NCI-H1092 treated with DMSO at 0.1 percent for 48 hours (cell line): ENCODE results near the gene PWWP2B.

Experiments
- DNase-seq: peaks from one replicate; lab custom pipeline; 2025; lab: John Stamatoyannopoulos, UW

PWWP2B gene

DNA sequence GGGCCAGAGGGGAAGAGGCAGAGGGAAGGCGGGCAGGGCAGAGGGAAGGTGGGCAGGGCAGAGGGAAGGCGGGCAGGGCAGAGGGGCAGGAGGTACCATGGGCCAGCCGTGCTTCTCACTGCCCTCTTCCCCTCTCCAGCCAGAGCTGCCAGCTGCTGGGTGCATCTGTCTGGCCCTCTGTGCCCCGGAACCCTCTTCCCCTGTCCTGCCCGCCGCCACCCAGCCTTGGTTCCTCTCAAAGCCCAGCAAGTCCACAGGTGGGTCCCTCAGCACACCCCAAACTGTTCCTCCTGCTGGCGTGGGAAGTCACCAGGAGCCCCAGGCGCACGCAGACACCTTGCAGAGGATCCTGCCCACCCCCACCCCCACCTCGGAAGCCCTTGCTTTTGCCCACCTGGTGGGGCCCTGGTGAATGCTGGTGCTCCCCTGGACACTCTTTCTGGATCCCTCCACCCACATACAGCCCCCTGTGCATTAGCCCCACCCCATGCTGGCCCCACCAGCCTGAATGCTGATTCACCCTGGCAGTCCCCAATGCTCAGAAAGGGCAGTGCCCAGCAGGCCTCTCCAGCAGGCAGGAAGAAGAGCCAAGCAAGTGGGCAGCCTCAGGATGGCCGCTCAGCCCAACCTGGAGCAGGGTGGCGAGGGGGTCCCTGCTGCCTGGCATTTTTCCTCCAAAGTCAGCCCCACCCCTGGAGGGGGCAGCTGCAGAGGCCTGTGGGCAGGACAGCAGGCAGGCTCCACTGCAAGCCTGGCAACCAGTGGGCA lies 1.9 kb upstream of the PWWP2B start:
- DNase-seq = no peak

DNA sequence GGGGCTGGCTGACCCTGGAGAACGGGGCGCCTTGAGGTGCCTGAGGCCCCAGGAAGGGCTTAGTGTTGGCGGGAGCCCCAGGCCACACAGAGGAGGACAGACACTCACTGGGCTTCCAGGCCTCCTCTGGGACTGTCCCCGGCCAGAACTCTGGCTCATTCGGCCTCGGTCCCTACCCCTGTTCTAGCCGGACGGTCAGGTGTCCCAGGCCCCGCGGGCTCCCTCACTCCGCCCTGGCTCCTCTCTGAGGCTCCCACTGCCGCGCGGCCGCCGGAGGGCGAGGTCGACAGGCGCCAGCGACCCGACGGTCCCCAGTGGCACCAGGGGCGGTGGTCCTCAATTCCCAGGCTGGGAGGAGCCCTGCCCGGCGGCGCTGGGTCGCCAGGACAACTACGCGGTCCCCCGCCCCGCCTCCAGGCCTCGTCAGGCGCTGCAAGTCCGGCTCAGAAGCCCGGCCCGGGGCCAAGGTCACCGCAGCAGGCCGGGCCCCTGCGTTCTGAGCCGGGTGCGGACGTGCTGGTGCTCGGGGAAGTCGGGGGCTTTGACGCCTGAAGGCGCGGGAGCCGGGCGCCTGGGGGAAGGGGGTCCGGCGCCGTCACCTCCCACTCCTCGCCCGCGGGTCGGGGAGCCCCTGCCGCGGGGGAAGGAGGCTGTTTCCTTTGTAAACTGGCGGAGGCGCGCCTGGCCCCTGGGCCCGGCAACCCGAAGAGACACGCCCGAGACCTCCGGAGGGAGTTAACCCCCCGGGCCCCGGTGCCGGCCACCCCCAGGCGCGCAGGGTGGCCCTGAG lies 1.1 kb upstream of the PWWP2B start:
- DNase-seq = no peak

DNA sequence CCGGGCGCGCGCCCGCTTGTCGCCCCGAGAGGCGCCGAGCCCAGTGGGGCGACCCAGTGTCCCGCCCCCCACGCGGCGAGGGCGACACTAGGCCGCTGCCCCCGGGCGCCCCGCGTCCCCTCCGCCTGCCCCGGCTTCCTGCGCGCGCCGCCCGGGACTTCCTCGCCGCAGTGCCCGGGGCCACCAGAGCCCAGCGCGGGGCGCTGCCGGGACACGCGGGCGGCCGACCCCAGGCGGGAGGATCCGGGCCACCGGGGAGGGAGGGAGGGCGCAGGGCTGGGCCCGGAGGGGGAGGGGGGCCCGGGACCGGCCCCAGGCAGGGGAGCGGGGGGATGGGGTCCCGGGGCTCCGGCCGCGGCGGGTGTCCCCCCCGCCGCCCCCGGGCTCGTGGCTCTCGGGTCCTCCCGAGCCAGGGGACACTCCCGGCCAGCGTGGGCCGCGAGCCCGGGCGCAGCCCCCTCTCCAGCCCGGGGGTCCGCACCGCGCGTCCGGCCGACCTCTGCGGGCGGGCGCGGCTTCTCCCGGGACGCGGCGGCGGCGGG lies 435 bp upstream of the PWWP2B start:
- DNase-seq = no peak

DNA sequence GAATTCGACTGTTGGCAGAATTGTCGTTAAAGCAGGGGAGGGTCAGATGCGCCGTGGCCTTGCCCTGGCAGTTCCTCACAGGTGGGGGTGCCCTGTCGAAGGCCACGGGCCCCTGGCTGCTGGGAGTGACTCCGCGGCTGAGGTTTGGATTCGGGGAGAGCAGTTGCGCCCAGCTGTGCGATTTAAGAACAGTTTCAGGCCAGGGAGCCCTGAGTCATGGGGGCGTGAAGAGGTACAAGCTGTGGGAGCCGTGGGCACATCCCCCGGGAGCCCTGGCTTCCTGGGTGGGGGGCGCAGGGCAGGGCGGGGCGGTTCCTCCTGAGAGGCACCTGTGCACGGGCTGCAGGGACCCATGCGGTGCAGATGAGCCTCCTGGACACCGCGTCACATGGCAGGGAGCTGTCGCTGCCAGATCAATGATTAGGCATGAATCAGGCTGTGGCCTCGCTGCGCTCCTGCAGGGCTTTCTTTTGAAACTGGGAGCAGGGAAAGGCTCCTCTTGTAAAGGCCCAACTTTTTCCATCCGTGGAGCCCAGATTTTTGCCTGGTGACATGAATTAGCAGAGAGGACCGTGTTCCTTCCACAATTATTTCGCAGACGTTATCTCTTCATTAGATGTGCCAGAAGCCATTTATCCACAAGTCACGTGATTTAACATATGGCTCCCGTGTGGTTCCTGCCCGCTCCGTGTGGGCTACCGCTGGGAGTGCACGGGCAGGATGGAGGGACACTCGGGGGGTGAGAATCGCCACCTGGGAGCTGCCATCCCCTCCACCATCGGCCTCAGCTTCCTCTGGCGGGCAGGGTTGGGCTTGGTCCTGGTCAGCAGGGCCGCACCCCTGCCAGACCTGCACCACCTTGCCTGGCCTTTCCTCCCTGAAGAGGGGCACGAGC lies 918 bp downstream of the PWWP2B start:
- peak; percentile 29 for DNase-seq

DNA sequence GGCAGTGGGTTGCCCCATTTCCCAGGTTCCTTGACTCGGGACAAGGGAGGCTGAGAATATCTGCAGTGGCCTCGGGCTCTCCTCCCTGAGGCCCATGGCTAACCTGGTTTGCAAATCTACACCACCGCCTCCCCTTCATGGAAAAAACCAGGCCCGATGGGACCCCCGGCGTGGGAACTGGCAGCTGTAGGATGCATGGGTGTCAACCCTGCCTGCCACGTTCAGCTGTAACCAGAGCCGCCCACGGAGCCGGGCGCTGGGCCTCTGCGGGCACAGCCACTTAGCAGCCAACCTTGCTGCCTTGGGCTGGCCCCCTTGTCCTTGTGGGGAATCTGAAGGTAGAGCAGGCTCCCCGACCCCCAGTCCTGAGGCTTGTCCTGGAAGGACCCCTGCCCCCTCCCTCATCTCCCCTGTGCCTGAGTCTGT lies 1.6 kb downstream of the PWWP2B start:
- DNase-seq = no peak

DNA sequence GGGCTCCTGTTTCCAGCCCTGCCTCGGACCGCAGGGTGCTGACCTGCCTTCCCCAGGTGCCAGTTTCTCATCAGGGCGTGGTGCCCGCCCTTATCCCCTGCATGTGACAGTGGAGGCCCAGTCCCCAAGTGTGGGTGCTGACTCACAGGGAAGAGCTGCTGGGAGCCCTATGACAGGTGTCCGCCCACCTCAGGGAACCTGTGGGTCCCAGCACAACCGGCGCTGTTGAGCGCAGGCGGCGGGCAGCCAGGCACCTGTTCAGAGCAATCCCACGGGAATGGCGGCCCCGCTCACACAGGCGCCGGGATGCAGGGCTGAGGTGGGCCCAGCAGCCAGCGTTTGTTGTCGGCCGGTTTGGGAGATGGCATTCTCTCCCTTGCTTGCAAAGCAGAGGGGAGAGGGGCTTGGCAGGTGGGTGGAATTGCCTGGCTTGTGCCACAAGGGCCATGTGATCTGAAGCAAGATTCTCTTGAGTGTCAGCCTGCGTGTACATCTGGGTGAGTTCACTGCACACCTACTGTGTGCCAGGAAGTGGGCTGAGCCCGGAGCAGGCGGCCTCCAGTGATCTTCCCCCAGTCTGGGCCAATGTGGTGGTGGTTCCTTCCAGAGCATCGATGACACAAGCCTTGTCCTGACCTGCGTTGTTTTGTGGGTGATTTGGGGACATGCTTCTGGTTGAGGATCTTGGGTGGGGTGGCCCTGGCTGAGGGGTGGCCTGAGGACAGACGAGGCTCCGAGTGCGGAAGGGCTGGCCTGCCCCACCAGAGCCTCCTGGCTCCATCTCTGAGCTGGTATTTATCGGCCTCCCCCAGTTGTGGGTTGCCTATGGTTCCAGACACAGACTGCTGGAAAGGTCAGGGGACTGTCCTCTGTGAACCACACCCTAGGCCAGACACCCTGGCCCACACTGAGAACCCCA lies 2.4 kb downstream of the PWWP2B start:
- DNase-seq = no peak

DNA sequence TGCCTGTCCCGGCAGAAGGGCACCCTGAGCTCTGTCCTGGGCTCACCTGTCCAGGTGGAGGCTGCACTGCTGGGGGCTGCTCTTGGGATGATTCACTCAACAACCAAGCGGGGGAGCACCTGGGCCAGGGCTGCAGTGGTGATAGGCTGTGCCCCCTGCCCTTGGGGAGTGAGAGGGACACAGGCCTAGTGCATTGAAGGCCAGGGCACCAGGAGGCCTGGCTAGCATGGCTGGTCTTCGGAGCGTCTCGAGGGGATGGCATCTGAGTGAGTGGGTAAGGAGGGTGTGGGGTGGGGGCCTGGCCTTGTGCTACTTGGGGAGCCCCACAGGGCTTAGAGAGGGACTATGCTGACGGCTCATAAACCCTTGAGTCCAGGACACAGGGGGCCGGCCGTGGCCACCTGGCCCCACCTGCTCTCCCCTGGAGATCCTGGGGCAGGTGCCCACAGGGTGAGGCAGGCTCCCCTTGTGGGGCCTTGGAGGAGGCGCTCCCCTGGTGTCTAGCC lies 3.1 kb downstream of the PWWP2B start:
- DNase-seq = no peak

DNA sequence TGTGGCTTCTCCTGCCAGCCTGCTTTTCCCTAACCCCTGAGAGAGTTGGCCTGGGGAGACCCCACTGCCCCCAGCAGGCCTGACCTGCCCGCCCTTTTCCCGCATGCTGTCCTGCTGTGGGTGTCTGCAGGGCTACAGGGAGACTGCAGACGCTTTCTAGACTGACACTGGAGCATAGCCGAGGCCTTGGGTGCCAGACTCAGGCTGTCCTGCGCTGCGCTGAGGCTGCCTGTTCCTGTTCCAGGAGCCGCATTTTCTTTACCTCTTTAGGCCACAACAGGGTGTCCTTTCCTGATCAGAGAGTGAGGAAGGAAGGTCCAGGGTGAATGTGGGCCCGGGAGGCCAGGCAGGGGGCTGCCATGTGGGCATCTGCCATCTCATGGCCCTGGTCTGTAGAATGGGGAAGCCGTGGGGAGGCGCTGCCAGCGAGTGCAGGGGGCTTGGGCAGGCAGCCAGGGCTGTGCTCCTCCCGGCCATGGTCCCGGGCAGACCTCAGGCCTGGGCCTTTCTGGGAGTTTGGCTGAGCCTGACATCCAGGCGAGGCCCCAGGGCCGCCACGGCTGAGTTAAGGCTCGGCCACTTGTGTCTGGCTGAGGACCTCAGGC lies 3.6 kb downstream of the PWWP2B start:
- DNase-seq = no peak

DNA sequence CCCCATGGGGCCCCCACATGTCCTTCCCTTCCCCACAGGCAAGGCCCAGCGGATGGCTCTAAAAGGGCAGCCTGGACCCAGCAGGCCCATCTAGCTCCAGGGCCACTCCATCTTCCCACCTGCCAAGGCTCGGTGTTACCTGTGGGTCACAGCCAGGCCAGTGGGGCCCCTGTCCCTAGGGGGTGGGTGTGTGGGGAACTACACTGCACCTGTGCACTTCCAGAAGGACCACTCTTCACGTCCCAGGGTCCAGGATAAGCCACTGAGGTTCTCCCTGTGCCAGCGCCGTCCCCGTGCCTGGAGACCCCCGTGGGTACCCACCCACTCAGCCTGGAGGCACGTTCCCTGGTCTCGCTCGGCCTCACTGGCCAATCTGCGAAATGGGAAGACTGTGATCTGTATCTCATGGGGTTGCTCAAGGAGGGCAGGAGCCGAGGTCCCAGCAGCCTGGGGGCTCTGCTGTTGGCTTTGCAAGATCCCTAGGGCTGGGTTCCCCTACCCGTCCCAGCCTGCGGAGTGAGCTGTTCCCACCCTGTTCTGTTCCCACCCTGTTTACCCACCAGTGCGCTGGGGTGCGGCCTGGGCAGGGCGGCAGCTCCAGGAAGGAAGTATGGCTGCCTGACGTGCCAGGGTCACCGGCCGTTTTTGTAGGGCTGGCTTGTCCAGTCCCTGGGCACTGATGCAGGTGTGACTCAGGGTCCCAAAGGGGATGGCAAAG lies 4.6 kb downstream of the PWWP2B start:
- no peak for DNase-seq

DNA sequence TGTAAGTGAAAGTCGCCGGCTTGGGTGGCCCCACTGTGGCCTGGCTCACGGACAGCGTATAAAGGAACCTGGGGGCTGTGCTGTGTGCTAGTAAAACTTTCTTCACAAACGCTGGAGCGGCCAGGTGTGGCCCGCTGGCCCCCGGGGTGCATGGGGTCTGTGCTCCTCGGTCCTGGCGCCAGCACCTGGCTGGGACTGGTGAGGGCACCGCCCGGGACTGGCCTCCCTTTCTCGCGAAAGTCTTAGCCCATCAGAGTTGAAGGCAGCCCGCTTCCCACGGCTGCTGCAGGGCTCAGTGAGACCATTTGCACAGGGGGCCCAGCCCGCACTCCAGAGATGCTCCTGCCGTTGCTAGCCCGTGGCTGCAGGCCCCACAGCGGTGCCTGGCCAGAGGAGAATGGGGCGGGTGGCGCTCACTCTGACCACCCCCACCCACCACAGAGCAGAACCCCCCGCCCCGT lies 5.8 kb downstream of the PWWP2B start:
- no peak for DNase-seq

DNA sequence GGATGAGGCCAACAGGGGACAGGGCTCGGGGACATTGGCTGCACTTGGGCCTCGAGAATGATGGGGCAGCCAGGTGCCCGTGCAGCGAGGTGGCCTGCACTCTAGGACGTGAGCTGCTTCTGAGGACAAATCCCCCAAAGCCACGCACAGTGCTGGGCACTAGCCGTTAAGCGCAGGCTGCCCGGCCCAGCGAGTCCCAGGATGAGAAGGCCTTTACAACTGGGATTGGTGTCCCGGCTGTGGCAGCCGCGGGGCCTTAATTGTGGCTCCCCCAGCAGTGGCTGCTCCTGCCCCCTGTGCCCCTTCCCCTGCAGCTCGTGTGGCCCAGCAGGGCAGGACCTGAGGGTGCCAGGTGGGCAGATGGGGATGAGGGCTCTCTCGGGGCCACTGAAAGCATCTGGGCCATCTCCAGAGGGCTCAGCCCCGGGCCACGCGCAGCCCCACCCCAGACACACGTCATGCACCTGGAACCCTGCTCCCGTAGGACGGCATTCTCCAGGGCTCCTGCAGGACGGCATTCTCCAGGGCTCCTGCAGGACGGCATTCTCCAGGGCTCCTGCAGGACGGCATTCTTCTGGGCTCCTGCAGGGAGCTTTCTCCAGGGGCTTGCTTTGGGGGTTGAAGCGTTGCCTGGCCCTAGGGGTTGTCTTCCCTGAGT lies 6.6 kb downstream of the PWWP2B start:
- no peak for DNase-seq

DNA sequence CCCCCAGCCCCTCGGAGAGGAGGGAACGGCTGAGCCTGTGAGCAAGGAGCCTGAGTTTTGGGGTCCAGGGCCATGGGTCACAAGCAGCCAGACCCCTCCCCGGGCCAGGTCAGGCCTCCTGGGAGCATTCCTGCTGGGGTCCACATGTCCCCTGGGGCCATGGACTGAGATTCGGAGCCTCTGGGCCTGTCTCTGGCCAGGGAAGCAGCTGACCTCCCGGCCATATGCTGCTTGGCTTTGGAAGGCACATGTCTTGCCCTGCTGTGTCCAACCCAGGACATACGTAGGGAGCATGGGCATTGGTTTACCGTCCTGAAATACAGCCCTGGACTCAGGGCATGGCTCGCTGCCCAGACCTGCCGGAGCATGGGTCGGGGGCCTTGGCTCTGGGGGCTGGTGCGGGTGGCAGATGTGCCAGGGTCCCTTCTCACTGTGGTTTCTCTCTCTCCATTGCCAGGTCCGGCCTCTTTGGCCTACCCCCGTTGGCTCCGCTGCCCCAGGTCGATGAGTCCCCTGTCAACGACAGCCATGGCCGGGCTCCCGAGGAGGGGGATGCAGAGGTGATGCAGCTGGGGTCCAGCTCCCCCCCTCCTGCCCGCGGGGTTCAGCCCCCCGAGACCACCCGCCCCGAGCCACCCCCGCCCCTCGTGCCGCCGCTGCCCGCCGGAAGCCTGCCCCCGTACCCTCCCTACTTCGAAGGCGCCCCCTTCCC lies 7.3 kb downstream of the PWWP2B start:
- DNase-seq = no peak

DNA sequence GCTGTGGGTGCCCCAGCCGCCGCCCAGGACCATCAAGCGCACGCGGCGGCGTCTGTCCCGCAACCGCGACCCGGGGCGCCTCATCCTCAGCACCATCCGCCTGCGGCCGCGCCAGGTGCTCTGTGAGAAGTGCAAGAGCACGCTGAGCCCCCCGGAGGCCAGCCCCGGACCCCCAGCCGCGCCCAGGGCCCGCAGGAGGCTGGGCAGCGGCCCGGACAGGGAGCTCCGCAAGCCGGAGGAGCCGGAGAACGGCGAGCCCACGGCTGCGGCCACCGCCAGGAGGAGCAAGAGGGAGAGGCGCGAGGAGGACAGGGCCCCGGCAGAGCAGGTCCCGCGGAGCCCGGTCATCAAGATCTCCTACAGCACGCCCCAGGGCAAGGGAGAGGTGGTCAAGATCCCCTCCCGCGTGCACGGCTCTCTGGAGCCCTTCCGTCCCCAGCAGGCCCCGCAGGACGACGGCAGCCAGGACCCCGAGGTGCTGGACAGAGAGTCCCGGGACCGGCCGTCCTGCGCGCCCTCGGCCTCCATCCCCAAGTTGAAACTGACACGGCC lies 8.0 kb downstream of the PWWP2B start:
- no peak for DNase-seq

DNA sequence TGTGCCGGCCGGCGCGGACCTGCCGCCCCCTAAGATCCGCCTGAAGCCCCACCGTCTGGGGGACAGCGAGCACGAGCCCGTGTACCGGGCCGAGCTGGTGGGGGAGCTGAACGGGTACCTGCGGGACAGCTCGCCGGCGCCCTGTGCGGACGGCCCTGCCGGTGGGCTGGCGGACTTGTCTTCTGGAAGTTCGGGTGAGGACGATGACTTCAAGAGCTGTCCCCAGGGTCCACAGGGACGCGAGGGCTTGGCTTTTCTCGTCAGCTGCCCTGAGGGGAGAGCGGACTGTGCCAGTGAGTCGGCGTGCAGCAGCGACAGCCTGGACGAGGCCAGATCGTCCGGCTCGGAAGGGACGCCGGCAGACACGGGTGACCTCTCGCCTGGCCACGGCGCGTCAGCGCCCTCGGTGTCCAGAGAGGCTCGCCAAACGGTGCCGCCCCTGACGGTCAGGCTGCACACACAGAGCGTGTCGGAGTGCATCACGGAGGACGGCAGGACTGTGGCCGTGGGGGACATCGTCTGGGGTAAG lies 8.5 kb downstream of the PWWP2B start:
- DNase-seq = no peak

DNA sequence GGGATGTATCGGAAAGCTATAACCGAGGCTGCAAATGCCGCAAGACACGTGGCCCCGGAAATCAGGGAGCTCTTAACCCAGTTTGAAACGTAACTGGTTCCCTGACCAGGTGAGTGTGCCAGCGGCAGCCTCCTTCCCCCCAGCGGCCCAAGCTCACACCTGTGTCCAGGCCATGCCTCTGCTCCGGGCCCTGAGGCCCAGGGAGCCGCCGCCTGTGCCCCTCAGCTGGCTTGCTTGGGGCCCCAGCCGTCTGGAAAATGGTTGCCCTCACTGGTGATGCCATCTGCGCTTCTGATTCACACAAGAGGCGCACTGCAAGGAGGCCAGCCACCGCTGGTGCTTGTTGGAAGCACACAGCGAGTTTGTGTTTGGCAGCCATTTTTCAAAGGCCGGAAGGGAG lies 9.2 kb downstream of the PWWP2B start:
- no peak for DNase-seq

DNA sequence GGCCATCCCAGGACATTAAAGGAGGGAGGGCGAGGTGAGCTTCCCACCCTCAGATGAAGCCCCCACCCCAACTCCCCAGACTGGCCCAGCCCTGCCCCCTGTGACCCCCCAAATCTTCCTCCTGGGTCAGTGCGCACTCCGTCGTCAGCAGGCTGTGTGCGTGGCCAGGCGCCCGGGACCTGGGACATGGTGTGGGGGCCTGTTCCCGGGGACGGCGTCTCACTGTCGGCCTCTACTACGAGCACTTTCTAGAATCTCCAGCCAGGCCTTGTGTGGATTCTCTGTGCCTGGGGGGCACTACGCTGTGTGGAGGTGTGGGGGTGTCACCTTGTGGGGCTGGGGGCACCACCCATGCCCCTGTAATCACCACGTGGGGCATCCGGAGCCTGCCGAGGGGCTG lies 9.8 kb downstream of the PWWP2B start:
- DNase-seq = no peak

DNA sequence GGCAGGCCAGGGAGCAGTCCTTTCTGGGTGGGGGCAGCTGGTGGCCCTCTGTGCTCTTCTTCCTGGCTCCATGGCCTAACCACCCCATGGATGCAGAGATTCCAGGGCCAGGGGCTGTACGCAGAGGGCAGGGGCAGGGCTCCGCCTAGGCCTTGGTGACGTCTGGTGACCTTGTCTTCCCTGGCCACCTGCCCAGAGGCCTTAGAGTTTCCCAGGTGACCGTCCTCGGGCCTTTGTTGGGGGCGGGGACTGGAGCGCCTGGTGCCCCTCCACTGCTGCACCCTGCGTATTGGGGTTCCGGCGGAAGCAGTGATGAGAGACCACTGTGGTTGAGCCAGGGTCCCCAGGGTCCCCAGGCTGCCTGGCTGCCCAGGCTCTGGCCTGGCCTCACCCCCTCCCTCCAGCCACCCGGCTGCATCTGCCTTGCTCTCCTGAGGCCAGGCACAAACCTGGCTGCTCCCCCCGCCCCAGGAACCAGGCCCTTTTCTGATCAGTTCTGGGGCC lies 10.3 kb downstream of the PWWP2B start:
- no peak for DNase-seq

DNA sequence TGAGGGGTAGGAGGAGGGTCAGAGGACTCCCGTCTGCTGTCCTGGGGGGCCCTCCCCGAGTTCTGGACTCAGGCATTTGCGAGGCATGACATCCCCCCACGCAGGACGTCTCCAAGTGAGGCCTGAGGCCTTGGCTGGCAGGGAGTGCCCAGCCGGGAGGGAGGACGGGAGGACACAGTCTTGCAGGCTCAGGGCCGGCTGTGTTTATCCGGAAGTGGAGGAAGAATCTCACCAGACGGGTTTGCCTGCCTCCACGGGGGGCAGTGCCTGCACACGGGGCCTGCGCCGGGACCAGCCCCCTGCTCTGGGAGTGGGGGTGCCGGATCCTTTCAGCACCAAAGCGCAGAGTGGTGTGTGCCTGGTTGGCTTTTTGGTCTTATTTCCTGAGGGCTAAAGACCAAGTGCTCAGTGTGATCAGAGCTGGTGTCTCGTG lies 10.9 kb downstream of the PWWP2B start:
- DNase-seq = no peak
